ENCODE results near the gene CNPY1.

Gene CNPY1

GRCh38 chr7:155453296-155454182, 92.8 kb downstream of the CNPY1 start:
- DNase-seq: no peak

- DNase-seq: no peak
Observed at GRCh38 chr7:155452505-155453295, 93.7 kb downstream of the CNPY1 start.

GRCh38 chr7:155451840-155452239, 94.5 kb downstream of the CNPY1 start:
- DNase-seq: no peak
